T47D (cell line): ENCODE measurements around the gene EFEMP1.

ENCODE experiments used
- DNase-seq, 2 experiments: peaks; one replicate each; pipeline versions ENCODE4 v3.0.0 to v3.0.0-alpha.2; 2011 to 2012; ENCODE audit warnings: low read depth in 1 of 2, low spot score in 1 of 2
- JUND ChIP-seq: IDR thresholded peaks from 2 replicates; pipeline ENCODE4 v1.6.1; 2012; ENCODE audit warnings: low read depth
- in situ Hi-C: cut with HindIII; loops from 2 replicates; pipeline ENCODE4 v1.10.0; 2016; ENCODE audit warnings: low sequenced_read_pairs, low pct_unique_long_range_greater_than_20kb

EFEMP1 gene

GRCh38 chr2:55864351-55865084 is 59.1 kb downstream of the EFEMP1 start:
- DNase-seq = no peak
- no peak for TF ChIP-seq JUND
- in situ Hi-C loops = no loop called here

GRCh38 chr2:55862673-55863390 is 60.8 kb downstream of the EFEMP1 start:
- TF ChIP-seq JUND = no peak
- in situ Hi-C loops = no loop called here
- DNase-seq = no peak

GRCh38 chr2:55862246-55862645 is 61.3 kb downstream of the EFEMP1 start:
- TF ChIP-seq JUND = no peak
- in situ Hi-C loops = no loop called here
- DNase-seq = no peak

DNA sequence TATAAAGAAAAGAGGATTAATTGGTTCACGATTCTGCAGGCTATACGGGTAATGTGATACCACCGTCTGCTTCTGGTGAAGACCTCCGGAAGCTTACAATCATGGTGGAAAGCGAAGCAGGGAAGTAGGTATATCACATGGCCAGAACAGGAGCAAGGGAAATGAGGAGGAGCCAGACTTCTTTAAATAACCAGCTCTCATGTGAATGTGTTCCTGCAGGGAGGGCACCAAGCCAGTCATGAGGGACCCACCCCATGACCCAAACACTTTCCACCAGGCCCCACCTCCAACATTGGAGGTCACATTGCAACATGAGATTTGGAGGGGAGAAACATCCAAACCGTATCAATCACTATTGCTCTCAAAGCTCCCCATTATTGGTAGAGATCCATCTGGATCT is 61.8 kb downstream of the EFEMP1 start:
- DNase-seq = no peak
- in situ Hi-C loops = no loop called here
- no peak for TF ChIP-seq JUND

DNA sequence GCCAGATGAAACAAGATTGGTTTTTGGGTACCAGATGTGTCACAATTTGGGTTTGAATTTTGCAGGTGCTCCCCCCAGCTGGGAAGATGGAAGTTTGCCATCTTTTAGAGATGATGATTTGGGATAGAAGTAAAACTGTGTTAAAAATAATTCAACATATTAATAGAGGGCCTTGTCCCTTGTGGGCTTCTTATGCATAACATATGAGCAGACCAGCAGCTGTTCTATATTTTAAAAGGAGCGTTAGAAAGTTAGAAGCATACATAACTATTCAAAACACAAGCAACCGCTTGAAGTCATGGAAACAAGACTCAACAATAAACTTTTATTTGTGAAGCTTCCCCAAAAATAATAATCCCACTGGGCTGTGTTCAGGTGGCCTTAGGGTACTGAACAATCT is 62.8 kb downstream of the EFEMP1 start:
- in situ Hi-C loops = no loop called here
- TF ChIP-seq JUND = no peak
- no peak for DNase-seq

DNA sequence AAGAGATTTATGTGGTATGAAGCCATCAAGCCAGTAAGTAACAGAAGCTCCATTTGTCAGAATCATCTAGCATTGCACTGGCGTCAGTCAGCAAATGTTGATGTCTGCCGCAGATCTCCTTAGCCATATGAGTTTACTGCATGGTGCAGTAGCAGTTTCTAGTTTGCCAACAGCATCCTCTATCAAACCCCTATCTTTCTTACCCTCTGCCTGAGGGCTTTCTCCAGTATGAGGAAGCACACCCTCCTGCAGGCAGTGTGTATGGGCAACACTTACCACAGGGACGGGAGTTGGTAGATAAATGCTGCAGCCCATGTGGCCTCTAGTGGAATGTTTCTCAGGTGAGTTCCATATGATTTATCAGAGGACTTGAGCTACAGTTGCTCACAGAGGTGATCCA is 63.7 kb downstream of the EFEMP1 start:
- DNase-seq = no peak
- no peak for TF ChIP-seq JUND
- in situ Hi-C loops = no loop called here

DNA sequence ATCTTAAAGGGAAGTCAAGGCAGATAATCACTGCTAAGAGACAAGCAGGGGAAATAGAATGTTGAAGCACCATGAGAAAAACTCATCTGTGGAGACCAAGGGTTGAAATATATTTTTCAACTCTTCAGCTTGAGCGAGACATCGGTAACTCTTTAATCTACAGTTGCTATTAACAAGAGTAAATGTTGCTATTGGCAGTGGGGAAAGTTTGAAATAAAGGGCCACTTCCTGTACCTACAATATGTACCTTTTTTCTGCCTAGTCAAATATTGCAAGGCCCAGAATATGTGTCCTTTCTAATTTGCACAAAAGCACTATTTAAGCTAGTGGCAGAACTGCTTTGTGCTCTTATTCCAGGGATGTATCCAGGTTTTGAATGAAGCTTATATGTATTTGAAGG is 65.8 kb downstream of the EFEMP1 start:
- no peak for TF ChIP-seq JUND
- in situ Hi-C loops = no loop called here
- no peak for DNase-seq

GRCh38 chr2:55856936-55857335 is 66.6 kb downstream of the EFEMP1 start:
- in situ Hi-C loops = no loop called here
- TF ChIP-seq JUND = no peak
- no peak for DNase-seq

DNA sequence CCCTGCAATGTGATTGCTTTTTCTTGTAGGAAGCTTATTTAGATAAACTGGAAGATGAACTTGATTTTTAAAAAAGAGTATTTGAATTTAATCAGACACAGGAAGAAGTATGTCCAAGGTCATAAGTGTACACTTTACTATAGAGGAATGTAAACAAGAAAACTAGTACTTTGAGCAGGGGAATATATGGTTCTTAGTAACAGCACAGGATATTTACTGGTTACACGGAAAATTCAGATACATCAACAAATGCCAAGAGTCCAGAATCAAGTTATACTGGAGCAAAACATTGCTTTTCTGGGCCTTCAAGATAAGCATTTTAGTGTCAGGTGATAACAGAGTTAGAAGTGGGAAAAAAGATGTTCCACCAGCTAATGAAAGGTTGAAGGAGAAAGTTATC is 75.5 kb downstream of the EFEMP1 start:
- no peak for TF ChIP-seq JUND
- no peak for DNase-seq
- in situ Hi-C loops = no loop called here

DNA sequence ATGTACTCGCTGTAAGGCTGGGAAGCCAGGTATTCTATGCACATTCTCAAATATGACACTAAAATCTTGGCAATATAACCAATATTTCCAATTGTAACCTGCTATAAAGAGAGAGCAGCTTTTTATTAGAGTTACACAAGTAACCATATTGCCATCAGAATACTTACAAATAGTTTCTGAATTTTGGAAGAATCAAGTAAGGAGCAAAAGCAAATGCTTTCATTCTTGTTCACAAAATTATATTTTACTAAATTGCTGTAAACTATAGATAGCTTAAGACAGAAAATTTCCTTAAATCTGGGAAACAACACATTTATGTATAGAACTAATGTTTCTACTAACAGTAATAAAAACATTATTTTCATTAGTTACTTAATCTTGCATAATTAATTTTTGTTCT is 77.2 kb downstream of the EFEMP1 start:
- in situ Hi-C loops = no loop called here
- no peak for TF ChIP-seq JUND
- DNase-seq = no peak

- no peak for DNase-seq
- in situ Hi-C loops = no loop called here
- TF ChIP-seq JUND = no peak
Observed at GRCh38 chr2:55844986-55845385, 78.6 kb downstream of the EFEMP1 start.

- DNase-seq = no peak
- in situ Hi-C loops = no loop called here
- TF ChIP-seq JUND = no peak
Observed at GRCh38 chr2:55843994-55844345, 79.6 kb downstream of the EFEMP1 start.

GRCh38 chr2:55843096-55843993 is 80.2 kb downstream of the EFEMP1 start:
- peak in 1 of 2 experiments; percentile 60 for DNase-seq
- in situ Hi-C loops = no loop called here
- peak; percentile 42; the same call in 1 of the 2 replicates for TF ChIP-seq JUND
